Mucosa of gallbladder (tissue), 1 donor: ENCODE data around the gene IFRD1. TPM values are rescaled to one million over a fixed set of nuclear protein-coding genes. Genes with fewer than 3 reads are reported as not detected.
A peak's percentile ranks its signal among the peaks of the same experiment; 100 is the strongest.

ENCODE experiments used
- DNase-seq: peaks from one replicate; pipeline ENCODE4 v3.0.0-alpha.2; 2020; ENCODE audit warnings: low spot score
- total RNA-seq: library from RNA; stranded (reverse); gene quantifications from one replicate; pipeline ENCODE4 v1.2.1, GENCODE V29; 2021
- donor health status: DM: no; HTN: no; CAD: no.

Gene IFRD1
- total RNA-seq, 1 donor from 2014 or later = 45.8 TPM

GRCh38 chr7:112487457-112488263 is 37.4 kb downstream of the IFRD1 start:
- DNase-seq = no peak

DNA sequence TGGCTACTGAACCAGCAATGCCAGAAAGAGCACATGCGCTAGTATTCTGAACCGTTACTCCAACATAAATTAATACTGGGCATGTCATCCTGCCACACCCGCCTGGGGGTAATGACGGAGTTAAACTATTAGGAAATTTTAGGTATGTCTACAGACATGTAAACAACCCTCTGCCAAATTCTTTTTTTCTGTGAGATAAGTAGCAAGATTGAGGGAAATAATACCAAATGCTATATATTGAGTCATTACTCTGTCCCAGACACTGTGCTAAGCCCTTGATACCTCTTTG is 37.9 kb downstream of the IFRD1 start:
- no peak for DNase-seq

DNA sequence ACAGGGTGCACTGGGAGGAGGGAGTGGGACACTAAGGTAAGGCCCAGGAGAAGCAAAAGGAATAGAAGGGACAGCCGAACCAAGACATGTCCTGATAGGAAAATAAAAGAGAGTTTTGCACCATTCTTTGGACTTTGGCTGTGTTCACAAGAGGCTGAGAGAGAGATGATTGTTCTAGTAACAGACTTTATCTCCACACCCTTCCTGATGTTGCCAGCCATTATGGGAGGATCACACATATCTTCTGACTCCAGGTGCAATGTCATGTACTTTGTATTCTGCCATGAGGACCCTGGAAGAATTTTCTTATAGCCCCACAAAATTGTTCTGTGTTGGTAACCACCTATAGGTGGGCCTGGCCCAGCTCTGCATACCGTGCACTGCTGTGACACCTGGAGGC is 41.9 kb downstream of the IFRD1 start:
- no peak for DNase-seq

- no peak for DNase-seq
Measured at GRCh38 chr7:112494656-112495055, 44.4 kb downstream of the IFRD1 start.

DNA sequence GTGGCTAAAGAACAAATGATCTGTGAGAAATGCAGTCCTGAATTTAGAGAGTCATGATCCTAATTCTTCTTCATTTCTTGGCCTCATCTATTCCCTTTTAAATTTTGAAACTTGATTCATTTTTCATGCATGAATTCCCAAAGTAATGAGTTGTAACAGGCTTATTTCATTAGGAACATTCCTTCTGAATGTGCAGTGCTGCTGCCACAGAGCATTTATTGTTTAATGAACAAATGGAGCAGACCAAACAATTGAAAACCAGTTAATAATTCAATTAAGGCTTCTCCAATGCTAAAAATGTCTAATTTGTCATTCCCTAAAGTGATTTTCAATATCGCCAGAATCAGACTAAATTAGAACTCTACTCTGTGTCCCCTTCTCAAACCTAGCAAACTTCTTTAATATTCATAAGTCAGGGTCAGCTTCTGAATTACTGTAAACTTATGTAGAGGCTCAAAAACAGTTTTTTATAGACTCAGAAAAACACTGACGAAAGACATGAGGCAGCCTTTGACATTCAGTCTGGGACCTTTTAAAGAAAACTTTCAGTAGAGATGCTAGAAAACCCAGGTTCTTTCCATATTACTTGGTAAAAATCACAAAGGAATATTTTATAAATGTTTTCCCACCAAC is 45.0 kb downstream of the IFRD1 start:
- no peak for DNase-seq

- DNase-seq = peak; percentile 56
Measured at GRCh38 chr7:112495810-112496462, 45.7 kb downstream of the IFRD1 start.

GRCh38 chr7:112497481-112497880 is 47.2 kb downstream of the IFRD1 start:
- DNase-seq = no peak

DNA sequence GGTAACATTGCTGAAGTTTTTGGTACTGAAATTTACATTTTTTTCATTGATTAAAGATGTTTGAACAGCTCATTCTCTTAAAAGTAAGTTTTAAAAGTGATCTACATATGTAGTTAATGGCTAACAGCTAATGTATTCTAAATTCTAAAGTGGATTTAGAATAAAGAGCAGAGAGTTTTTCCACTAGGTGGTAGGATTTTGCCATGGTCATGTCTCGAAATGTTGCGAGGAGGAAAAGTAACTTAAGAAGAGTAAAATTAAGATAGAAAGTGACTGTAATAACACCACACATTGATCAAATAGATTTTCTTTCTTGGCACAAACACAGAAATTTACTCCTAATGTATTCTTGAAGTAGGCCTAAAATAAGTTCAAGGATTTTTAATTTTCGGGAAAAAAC is 50.4 kb downstream of the IFRD1 start:
- DNase-seq = no peak

DNA sequence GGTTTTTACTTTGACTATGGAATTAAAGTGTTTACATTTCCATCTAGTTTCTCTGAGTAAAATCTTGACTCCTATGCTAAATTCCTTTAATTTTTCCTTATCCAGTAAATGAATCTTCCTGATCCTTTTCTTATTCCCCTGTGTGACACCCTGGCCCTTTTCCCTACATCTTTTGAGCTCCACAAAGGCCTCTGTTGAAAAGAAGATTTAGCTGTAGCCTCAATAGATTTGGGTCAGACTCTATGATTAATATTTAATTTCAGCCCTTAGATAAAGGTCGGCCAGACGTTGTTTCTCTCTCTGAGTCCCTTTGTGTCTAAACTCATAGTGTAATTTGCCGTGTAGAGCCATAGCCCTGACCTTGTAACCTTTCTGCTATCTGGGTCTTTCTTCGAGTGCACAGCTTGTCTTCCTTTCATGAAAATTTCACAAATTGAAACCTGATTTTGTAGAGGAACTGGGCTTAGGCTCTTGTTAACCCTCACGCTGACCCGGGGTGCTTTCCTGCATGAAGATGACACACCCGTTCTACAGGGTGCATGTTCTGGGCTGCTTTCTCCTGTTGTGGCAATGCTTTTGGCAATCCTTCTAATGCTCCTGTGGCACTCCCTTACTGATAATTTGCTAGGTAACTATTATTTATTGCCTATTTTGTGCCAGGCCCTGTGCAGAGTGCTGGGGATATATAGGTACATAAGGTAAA is 51.7 kb downstream of the IFRD1 start:
- no peak for DNase-seq

DNA sequence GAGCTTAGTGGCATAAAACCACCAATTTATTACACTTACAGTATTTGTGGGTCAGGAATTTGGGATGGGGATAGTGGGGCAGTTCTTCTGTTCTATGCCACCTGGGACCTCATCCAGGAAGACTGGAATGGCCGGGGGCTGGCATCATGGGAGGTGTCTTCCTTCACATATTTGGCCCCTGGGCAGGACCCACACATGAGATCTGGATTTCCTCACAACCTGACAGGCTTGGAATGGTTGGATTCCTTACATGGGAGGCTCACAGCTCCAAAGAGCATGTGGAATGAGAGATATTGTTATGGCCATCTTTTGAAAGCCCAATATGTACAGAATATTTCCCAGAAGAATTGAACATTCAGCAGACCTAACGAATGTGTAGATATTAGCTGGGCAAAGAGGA is 52.4 kb downstream of the IFRD1 start:
- DNase-seq = no peak

GRCh38 chr7:112503361-112503972 is 53.2 kb downstream of the IFRD1 start:
- DNase-seq = no peak

DNA sequence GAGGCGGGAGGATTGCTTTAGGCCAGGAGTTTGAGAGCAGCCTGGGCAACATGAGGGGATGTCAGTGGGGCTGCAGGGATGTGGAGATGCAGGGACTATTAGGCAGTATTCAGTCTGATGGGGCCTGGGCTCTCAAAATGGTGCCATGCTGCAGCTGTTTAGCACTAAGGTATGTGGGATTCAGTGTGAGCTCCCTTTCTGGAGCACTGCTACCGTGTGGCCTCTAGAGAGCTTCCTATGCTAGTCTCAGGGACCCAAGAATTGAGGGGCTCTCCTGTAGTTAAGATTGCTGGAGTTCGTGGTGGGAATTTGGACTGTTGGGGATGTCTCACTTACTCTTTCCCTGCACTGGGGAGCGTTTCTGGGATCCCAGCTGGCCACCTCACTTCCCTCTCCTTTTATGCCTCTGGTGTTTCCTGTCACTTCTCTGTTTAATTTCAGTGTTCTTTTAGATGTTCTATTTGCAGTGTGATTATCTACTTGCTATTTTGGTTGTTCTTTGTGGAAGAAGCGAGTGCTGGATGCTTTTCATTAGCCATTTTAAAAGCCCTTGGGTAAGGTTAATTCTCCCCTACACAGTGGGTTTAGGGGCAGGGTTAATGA is 53.9 kb downstream of the IFRD1 start:
- no peak for DNase-seq

- DNase-seq = no peak
Measured at GRCh38 chr7:112505495-112505894, 55.2 kb downstream of the IFRD1 start.

GRCh38 chr7:112508404-112508803 is 58.1 kb downstream of the IFRD1 start:
- no peak for DNase-seq

DNA sequence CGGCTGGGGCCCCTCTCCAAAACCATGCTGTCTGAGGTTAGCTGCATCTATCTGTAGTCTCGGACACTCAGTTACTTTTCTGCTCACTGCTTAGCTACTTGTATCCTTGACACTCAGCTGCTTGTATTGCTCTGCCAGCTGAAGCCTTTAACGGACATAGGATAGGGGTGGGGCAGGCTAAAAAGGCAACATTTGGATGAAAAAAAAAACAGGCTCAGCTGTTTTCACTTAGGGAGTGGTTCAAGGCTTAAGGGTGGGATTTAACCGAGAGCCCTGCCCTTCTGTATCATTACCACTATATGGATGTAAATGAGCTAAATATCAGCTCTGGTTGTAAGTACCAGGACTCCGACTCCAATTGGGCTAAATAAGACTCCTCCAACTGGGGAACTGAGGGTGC is 59.1 kb downstream of the IFRD1 start:
- no peak for DNase-seq

DNA sequence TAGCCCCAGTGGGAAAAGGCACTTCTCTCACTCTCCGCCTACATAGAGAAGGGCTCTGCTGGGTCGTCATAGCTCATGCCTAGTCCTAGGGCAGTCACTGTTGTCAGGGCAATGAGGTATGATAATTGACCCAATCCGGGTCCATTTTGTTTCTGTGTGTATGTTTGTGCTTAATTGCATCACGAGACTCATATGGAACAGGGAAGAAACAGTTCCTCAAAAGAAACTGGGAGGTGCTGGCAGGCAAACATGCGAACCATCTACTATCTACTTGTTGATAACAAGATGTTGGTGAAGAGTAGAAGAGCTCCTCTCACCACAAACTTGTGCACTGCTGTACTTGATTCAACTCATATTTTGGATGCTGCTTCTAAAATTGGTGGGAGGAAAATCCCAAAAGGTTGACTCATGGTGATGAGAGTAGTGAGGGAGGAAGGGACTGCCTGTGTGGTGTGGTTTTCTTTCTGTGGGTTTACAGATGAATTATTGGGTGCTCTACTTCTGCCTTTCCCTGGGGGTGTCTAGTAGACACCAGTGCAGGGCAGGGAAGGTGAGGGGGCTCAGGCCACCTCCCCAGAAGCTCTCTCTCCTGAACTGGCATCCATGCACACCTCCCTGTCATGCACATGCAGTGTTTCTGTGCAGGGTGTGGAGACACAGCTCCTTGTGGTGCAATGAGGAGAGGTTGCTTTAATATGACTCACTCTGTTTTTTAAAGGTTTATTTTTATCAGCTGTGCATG is 59.9 kb downstream of the IFRD1 start:
- no peak for DNase-seq

- no peak for DNase-seq
Measured at GRCh38 chr7:112510743-112511110, 60.5 kb downstream of the IFRD1 start.

GRCh38 chr7:112511451-112512202 is 61.4 kb downstream of the IFRD1 start:
- no peak for DNase-seq

DNA sequence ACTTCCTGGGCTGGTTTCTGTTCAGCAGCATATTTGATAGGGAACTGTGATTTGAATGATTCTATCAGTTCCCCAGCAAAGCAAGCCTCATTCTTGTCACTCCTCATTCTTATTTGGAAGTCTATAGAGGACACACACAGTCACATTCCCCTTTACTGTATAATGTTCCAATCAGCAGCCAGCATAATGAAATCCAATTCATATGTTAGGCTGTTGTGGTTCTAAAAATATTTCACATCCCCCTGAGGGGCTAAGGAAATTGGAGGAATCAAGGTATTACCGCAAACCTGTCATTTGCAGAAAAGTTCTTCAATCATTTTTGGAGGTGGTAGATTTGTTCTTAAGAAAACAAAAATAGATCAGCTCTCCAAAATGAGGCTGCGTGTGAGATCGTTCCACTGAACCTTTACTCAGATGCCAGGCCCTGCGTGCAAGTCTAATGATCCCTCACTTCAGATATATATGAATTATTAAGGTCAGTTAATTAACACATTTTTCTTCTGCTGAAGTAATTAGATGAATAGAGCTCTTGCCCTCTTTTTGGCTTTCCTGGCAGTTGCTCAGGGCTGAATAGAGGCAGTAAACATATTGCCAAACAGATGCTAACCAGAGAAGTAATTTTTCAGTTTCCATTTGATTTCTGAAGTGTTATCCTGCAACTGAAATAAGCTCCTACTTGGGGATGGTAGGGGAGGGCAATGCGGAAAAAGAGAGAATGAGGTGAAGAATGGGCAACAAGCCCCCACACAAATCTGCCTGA is 62.4 kb downstream of the IFRD1 start:
- DNase-seq = no peak

DNA sequence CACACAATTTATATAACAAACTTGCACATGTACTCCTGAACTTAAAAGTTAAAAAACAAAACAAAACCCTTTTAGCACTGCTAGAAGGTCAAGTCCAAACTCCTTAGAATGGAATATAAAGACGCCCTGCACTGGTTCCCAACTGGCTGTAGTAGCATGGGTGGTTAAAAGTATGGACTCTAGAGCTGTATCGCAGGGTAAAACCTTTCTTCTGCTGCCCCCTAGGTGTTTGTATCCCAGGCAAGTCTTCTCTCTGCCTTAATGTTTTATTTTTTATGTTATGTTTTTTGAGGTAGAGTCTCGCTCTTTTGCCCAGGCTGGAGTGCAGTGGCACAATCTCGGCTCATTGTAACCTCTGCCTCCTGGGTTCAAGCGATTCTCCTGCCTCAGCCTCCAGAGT is 65.7 kb downstream of the IFRD1 start:
- no peak for DNase-seq
